H1 (cell line): ENCODE results near the gene ME3. TPM values are rescaled to one million over a fixed set of nuclear protein-coding genes. Genes with fewer than 3 reads are reported as not detected.

Experiments
- CTCF ChIP-seq, 3 experiments: IDR thresholded peaks; 1 replicate in 2 of 3; 2 replicates in 1 of 3; pipeline versions ENCODE4 v1.5.1 to v1.6.1; 2011; ENCODE audit warnings: low read length in 3 of 3, mild to moderate bottlenecking in 3 of 3, inconsistent platforms in 2 of 3, low read depth in 1 of 3, moderate library complexity in 1 of 3; ENCODE audit not compliant: insufficient read depth in 1 of 3; ENCODE audit errors: control extremely low read depth in 1 of 3
- polyA plus RNA-seq, 7 experiments: library from polyadenylated mRNA; depleted of rRNA in 3 of 7; stranded (reverse) in 5 of 7; unstranded in 2 of 7; fragments of >200 nt in 5 of 7; fragments of 200-250 nt in 2 of 7; gene quantifications; 1 replicate in 5 of 7; 2 replicates in 1 of 7; 4 replicates in 1 of 7; pipeline versions ENCODE4 v1.2.1 to v1.2.3, GENCODE V29; 2011 to 2013; ENCODE audit warnings: missing spikeins in 2 of 7, mixed read lengths in 2 of 7
- total RNA-seq: library from RNA; stranded (reverse); fragmentation: NEBNext Ultra II Directional; extraction: Animal tissue kit (Norgen Biotek cat#: 25700); gene quantifications from 2 replicates; pipeline ENCODE4 v1.2.1, GENCODE V29; 2021

Gene ME3
- total and polyA plus RNA-seq, 2 of the 8 experiments (the other 6 are each of a cell fraction or from before 2014, with no cell fraction given) = 1.5 to 2.8 TPM

DNA sequence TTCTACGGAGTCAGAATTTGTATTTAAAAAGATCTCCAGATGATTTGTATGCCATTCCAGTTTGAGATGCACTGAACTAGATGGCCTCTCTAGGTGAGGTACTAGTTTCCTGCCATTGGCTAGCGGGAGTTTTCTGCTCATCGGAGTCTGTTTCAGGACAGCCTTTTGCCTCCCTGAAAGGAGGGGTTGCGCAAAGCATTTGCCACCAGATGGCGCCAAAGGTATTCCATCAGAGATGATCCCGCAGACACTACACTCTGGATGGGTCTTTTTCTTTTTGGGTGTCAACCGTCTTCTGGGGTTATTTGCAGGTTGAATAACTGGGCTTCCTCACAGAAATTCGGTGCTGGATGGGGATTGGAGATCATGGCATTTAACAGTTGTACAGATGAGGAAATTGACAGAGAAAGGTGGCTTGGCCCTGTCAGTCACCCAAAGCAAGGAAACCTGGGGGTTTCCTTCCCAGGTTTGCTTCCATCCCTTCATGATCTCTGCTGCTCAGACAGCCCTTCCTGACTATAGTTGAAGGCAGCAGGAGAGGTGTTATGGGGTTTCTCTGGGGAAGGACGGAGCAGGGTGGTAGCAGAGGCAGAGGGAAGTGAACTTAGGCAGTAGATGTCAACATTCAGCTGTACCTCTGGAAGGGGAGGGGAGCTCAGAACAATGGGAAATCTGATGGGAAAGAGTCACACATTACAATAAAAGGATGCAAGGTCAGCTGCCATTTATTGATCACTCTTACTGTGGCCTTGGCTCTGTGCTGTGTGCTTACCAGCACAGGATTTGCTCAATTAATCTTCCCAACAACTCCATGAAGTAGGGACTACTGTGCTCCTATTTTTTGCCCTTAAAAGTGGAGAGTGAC is 216.1 kb downstream of the ME3 start (continued):
- peak; percentile 68 to 93 (median 88) for TF ChIP-seq CTCF (IDR thresholded peaks at IDR 0.05; ENCODE audit: control extremely low read depth in 1 of 3, insufficient read depth in 1 of 3, low read depth in 1 of 3, low read length in 3 of 3)
- TF ChIP-seq, all 59 proteins: peak for 5
